GM18502 (cell line): ENCODE data around the gene DET1.
"Not testable (repeated sequence)": the region's sequence is repeated elsewhere in the genome, so short reads cannot be mapped to it uniquely, and the experiment has no call there.

Source experiments
- ATAC-seq: cut with Tn5 transposase; IDR thresholded peaks from one replicate; pipeline ENCODE4 v1.9.1; 2021; ENCODE audit warnings: mild to moderate bottlenecking; ENCODE audit not compliant: unreplicated experiment, poor library complexity

DET1 gene

GRCh38 chr15:88541709-88542341 is 4.7 kb downstream of the DET1 start:
- ATAC-seq, result no peak

- not testable (repeated sequence) for ATAC-seq
Observed at GRCh38 chr15:88541111-88541510, 5.4 kb downstream of the DET1 start.

GRCh38 chr15:88540350-88540749 is 6.1 kb downstream of the DET1 start:
- ATAC-seq, result not testable (repeated sequence)

GRCh38 chr15:88539441-88539840 is 7.0 kb downstream of the DET1 start:
- ATAC-seq, result no peak

- no peak for ATAC-seq
Observed at GRCh38 chr15:88538972-88539371, 7.5 kb downstream of the DET1 start.

- ATAC-seq, result no peak
Observed at GRCh38 chr15:88537591-88538317, 8.7 kb downstream of the DET1 start.

GRCh38 chr15:88535607-88536313 is 10.7 kb downstream of the DET1 start:
- no peak for ATAC-seq

- ATAC-seq, result no peak
Observed at GRCh38 chr15:88535100-88535499, 11.4 kb downstream of the DET1 start.

GRCh38 chr15:88533376-88533775 is 13.1 kb downstream of the DET1 start:
- no peak for ATAC-seq

GRCh38 chr15:88529021-88529630 is 17.4 kb downstream of the DET1 start:
- no peak for ATAC-seq

- no peak for ATAC-seq
Observed at GRCh38 chr15:88526247-88526879, 20.1 kb downstream of the DET1 start.

- no peak for ATAC-seq
Observed at GRCh38 chr15:88525418-88525817, 21.1 kb downstream of the DET1 start.

- not testable (repeated sequence) for ATAC-seq
Observed at GRCh38 chr15:88524094-88524493, 22.4 kb downstream of the DET1 start.

- ATAC-seq, result no peak
Observed at GRCh38 chr15:88518903-88519302, 27.6 kb downstream of the DET1 start.

- no peak for ATAC-seq
Observed at GRCh38 chr15:88513195-88513594, 33.3 kb downstream of the DET1 start.

- ATAC-seq, result no peak
Observed at GRCh38 chr15:88512601-88513000, 33.9 kb downstream of the DET1 start.

GRCh38 chr15:88512078-88512477 is 34.4 kb downstream of the DET1 start:
- ATAC-seq, result no peak

- no peak for ATAC-seq
Observed at GRCh38 chr15:88511161-88511560, 35.3 kb downstream of the DET1 start.

GRCh38 chr15:88509964-88510363 is 36.5 kb downstream of the DET1 start:
- no peak for ATAC-seq

GRCh38 chr15:88509321-88509720 is 37.2 kb downstream of the DET1 start:
- no peak for ATAC-seq

GRCh38 chr15:88506628-88507027 is 39.9 kb downstream of the DET1 start:
- no peak for ATAC-seq
